T-helper 1 cell treated with Interleukin-12 subunit alpha and Interleukin-12 subunit beta and Interleukin-4 antibody, amounts not matched to agents 30 ng/mL and 1 ng/mL, for 36 hours (primary cell): ENCODE measurements around the gene SYCN. TPM values are rescaled to one million over a fixed set of nuclear protein-coding genes. Genes with fewer than 3 reads are reported as not detected.

Experiments used
- intact Hi-C: fragments of 100-400 bp; cut with micrococcal nuclease; formaldehyde crosslinking; loops from one replicate; pipeline ENCODE4 v1.15.1; 2024
- total RNA-seq: library from RNA; stranded (reverse); gene quantifications from 2 replicates; pipeline ENCODE4 v1.2.3, GENCODE V29; 2022

Gene SYCN
- total RNA-seq, 1 donor from 2014 or later = not detected

DNA sequence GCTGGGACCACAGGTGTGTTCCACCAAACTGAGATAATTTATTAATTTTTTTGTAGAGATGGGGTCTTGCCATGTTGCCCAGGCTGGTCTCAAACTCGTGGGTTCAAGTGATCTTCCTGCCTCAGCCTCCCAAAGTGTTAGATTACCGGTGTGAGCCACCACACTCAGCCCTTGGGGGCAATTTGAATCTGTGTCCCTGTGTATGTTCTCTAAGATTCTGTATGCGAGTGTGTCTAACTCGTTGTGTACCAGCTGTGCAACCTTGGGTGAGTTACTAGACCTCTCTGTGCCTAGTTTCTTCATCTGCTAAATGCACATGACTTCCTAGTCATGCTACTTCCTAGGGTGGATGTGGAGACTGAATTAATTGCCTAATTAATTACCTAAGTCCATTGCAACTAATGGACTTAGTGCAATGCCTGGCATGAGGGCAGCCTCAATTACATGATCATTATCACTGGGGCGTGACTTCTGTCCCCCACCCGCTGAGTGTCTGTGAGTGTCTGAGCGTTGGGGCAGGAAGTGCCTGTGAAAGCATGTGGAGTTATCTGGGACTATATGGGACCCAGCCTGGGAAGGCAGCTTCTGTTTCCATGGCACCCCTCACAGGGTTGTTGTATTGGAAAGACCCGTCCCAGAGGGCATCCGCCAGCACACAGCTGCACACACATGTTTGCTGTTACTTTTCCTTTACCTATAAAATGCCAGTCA, 9.1 kb downstream of the SYCN start:
- intact Hi-C loops = no loop called here

DNA sequence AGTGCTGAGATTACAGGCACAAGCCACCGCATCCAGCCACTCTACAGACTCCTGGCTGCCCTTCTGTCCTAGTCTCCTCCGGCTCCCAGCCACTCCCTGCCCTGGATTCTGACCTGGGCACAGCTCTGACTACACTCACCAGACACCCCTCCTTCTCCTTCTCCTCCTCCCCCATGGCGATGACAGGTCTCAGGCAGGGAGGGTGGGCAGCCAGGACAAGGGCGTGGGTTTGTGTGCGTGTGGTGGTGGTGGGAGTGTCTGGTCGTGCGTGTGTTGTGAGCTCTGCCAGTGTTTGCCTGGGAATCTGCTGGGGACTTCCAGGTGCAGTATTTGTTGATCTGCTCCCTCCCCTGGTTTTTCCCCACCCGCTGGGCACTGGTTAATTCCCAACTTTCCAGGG, 10.3 kb downstream of the SYCN start:
- intact Hi-C loops = no loop called here

DNA sequence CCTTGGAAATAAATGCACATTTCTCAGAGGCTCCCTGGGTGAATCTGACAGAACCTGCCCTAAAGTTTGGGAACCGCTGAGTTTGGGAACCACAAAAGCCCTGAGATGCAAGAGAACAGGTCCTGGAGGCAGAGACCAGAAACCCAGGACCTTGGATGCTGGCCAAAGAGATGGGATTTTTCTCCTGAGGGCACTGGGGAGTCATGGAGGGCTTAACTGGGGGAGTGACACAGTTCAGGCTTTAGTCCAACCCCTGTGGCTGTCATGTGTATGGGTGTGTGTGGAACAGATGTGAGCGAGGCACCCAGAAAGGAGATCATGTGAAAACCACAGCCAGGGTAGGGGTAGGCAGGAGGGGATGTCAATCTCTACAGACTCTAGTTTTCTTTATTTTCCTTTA, 11.2 kb downstream of the SYCN start:
- intact Hi-C loops = no loop called here

DNA sequence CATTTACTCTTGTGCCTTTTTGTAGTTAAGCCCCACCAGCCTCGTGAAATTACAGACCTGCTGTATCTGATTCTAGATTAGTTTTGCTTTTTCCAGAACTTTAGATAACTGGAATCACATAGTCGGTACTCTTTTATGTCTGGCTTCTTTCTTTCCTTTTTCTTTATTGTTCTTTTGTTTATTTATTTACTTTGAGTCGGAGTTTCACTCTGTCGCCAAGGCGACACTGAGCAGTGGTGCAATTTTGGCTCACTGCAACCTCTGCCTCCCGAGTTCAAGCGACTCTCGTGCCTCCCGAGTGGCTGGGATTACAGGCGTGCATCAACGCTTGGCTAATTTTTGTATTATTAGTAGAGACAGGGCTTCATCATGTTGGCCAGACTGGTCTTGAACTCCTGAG, 13.3 kb downstream of the SYCN start:
- intact Hi-C loops = no loop called here

DNA sequence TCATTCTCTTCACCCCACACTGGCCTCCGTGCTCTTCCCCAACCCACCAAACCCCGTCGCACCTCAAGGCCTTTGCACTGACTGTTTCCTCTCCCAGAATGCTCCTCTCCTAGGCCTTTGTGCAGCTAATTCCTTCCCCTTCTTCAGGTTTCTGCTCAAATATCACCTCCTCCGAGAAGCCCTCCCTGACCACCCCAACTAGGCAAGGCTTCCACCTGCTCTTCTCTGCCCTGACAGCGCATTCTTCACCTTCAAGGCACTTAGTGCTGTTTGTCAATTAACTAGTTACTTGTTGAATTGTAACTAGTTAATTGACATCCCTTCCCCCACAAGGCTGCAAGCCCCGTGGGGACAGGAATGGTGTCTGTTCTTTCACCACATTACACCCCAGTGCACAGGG, 15.1 kb downstream of the SYCN start:
- intact Hi-C loops = no loop called here

DNA sequence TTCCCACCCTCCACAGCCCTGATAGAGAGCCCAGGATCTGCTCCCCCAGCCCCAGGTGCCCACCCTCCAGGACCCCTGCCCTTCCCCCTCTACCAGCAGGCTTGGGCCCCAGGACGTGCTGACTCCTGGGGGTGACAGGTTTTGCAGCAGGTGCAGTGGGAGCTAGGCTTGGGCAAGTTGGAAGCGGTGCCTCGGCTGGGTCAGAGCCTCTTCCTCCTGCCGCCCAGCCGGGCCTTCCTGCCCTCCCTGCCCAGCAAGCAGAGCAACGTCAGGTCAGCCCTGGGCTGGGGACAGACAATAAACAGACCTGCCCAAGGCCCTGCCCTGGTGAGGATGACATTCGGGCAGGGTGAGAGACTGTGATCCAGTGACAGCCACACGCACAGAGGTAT, 16.5 kb downstream of the SYCN start:
- intact Hi-C loops = loop anchor here (1.0 kb wide), 2 partner anchors 65 to 225 kb away; no protein-coding TSS in a partner anchor

DNA sequence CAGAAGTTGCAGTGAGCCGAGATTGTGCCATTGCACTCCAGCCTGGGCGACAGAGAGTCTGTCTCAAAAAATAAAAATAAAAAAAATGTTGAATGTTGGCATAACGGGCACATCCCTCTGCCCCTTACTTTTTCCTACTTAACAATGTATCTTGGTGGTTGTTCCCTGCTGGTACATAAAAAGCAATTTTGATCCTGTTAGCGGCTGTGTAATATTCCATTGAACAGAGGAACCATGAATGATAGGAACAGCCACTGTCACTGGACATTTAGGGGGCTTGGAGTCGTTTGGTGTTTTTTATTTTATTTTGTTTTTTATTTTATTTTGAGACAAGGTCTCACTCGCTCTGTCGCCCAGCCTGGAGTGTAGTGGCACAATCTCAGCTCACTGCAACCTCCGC, 17.7 kb downstream of the SYCN start:
- intact Hi-C loops = no loop called here

DNA sequence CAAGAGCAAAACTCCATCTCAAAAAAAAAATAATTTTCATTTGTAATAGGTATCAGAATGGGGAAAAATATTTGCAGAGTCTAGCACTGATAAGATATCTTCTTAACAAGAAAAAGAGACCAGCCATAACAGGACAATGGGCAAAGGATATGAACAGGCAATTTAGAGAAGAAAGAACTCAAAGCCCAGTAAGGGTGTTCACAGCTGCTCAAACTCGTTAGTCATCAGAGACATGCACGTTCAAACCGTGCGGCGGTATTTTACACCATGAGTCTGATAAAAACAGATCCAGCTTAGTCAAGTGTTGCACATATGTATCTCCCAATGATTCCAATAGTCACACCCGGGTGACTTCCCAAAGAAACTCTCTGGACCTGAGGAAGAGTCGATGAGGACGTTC, 21.0 kb downstream of the SYCN start:
- intact Hi-C loops = no loop called here

DNA sequence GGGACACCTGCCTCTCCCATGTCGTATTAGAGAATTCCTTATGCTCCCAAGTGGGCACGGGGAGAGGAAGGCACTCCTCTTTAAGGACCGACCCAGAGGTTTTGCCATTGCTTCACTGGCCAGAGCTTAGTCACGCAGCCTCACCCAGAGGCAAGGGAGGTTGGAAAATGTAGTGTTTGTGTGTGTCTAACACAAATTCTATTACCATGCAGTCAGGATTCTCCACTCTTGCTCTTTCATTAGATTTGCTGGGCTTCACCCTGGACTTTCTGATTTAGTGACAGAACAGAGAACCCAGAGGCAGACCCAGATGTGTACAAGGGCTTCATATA, 21.9 kb downstream of the SYCN start:
- intact Hi-C loops = no loop called here

DNA sequence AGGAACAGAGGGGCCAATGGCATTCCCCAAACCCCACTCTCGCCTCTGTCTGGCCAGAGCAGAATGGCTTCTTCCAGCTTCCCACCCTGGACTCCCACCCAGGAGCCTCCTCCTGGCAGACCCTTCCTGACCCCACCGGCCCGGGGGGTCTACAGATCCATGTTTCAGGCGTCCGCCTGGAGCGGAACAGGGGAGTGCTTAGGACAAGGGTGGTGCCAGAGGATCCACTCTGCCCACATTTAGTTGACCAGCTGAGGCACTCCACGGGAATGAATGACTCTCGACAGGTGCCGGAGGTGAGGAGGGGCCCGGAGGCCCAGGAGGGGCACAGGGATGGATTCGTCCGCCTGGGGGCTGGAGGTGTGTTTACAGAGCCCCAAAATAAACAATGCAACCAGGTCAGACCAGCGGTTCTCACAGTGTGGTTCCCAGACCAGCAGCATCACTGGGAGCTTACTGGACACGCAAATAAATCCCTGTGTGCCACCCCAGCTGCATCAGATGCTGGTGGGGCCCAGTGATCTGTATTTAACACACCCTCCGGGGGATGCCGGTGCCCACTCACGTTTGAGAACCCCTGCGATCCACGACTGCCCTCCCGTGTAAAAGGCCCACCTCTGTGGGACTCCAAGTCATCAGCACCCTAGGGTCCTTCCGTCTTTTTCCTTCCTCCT, 22.4 kb downstream of the SYCN start:
- intact Hi-C loops = no loop called here

DNA sequence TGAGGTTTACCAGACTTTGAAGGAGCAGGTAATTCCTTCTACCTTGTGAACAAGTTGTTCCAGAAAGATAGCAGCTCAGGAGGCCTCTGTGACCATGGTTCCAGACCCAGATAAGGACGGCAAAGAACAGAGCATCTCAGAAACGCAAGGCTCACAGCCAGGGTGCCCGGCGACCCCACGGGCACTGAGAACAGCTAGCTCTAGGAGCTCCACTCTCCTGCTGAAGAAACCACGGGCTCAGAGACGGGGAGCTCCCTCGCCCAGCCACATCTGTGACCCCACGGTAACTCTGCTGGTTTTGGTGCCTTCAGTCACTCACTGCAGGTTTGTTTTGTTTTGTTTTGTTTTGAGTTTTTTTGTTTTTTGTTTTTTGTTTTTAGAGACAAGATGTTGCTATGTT, 23.3 kb downstream of the SYCN start:
- intact Hi-C loops = no loop called here

DNA sequence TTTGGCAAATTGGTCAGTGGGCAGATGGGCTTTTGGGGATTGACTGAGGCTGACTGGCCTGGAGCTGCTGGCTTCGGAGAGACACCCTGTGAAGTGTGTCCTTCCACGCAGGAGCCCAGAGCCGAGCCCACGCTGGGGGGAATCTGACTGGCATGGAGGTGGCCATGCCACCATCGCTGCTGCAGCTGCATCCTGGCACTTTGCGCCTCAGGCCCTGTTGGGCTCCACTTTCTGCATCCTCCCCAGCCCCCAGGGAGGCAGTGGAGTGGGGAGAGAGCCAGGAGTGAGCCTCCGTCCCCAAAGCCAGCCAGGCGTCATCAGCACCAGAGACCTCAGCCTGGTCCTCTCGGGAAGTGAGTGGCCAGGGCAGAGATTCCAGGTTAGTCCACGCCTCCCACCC, 24.3 kb downstream of the SYCN start:
- intact Hi-C loops = no loop called here

DNA sequence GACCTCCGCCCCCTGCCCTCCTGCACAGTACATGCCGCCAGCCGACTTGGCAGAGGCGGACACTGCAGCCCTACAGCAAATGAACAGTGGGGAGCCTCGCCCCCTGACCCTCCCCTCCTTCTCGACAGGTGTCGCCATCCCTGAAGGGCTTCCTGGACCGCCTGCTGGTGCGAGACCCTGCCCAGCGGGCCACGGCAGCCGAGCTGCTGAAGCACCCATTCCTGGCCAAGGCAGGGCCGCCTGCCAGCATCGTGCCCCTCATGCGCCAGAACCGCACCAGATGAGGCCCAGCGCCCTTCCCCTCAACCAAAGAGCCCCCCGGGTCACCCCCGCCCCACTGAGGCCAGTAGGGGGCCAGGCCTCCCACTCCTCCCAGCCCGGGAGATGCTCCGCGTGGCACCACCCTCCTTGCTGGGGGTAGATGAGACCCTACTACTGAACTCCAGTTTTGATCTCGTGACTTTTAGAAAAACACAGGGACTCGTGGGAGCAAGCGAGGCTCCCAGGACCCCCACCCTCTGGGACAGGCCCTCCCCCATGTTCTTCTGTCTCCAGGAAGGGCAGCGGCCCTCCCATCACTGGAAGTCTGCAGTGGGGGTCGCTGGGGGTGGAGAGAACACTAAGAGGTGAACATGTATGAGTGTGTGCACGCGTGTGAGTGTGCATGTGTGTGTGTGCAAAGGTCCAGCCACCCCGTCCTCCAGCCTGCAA, 25.6 kb downstream of the SYCN start:
- intact Hi-C loops = no loop called here

DNA sequence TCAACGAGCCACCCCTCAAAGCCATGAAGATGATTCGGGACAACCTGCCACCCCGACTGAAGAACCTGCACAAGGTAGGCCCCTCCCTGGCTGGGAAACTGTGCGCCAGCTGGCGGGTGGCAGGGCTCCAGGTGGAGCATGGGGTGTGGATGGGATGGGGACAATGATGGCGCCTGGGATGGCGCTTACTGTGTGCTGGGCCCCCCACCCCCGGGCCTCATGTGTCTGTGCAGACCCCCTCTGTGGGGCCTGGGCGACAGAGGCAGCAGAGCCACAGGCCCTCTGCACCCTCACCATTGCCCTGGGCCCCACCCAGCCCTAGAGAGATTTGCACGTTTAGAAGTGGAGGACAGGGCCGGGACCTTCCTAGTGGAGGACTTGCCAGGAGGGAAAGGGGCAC, 26.3 kb downstream of the SYCN start:
- intact Hi-C loops = no loop called here

DNA sequence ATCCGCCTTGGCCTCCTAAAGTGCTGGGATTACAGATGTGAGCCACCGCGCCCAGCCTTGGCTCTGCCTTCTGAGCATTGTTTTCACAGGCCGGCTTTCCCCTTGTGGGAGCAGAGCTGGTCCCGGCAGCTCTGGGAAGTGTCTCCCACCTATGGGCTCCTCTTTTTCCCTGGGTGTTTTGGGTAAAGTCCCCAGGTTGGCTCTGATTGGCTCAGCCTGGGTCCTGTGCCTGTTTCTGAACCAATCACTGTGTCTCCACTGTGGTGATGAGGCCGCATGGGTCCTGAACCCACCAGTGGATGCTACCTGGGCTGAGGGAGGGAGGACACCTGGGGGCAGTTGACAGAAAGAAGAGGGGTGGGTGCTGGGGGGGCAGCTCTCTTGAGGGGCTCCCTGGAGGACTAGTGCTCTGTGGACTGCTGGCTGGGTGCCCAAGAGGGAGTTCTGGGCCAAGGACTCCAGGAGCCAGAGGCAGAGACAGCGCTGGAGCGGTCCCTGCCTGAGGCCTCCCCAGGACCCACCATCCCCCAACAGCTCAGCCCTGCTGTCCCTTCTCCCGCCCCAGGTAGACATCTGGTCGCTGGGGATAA, 26.9 kb downstream of the SYCN start:
- intact Hi-C loops = no loop called here

DNA sequence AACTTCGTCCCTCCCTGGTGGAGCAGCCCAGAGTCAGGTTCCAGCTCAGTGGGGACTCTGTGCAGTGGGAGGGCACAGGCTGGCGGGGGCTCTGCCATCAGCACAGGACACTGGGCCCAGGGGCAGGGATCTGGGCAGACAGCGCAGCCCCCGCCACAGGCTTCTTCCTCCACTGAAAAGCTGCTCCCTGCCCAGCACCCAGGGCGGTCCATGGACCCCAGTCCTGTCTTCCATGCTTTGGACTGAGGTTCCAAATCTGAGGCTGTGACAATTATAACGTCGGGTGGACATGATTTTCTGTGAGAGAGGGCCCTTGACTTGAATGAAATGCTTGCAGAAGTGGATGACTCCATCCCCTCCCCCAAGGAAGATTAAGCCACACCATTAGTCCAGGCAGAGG, 28.5 kb downstream of the SYCN start:
- intact Hi-C loops = no loop called here

DNA sequence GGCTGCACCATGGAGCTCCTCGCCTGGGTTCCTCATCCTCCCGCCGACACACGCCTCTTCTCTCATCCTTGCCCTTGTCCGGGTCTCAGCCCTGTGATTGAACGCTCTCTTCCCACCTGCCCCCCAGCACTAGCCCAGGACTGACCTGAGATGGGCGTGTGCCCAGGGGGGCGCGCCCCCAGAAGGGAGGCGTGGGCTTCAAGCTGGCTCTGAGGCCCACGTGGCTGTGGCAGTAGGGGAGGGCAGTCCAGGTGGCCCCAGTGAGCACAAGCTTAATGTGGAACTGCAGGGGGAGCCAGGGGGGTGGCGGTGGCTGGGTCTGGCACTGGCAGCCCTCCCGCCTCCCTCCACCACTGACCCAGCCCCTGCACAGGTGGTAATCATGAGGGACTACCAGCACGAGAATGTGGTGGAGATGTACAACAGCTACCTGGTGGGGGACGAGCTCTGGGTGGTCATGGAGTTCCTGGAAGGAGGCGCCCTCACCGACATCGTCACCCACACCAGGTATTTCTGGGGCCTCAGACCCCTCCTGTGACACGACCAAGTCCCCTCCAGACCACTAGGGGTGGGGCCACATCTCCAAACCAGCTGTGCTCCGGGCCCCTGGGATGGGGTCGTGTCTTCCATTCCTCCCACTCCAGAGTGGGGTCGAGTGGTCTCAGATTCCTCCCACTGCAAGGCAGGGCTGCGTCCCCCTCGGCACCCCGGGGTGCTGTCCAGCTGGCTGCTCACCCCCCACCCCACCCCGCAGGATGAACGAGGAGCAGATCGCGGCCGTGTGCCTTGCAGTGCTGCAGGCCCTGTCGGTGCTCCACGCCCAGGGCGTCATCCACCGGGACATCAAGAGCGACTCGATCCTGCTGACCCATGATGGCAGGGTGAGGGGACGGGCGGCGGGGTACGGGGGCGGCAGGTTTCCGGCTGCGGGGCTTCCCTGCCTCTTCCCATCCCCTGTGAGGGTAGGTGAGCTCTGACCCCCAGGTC, 29.2 kb downstream of the SYCN start:
- intact Hi-C loops = no loop called here

DNA sequence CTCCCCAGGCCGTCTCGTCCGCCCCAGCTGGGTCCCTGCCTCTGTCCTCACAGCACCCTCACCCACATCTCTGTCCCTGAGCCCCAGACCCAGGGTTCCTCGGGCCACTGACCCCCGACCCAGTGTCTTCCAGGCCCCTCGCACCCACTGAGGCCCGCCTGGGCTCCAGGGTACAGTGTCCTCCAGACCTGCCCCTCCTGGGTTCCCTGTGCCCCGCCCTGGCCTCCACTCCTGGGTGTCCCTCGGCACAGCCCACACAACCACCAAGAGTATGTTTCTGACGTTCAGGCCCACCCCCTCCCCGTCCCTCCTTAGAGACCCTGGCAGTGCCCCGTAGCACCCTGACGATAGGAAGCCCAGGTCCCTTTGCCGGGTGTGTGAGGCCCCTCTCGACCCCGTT, 29.9 kb downstream of the SYCN start:
- intact Hi-C loops = no loop called here

DNA sequence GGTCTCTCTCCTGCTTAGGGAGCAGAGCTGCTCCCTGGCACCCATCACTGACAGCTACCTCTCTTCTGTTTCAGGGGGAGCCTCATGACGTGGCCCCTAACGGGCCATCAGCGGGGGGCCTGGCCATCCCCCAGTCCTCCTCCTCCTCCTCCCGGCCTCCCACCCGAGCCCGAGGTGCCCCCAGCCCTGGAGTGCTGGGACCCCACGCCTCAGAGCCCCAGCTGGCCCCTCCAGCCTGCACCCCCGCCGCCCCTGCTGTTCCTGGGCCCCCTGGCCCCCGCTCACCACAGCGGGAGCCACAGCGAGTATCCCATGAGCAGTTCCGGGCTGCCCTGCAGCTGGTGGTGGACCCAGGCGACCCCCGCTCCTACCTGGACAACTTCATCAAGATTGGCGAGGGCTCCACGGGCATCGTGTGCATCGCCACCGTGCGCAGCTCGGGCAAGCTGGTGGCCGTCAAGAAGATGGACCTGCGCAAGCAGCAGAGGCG, 30.5 kb downstream of the SYCN start:
- intact Hi-C loops = no loop called here

DNA sequence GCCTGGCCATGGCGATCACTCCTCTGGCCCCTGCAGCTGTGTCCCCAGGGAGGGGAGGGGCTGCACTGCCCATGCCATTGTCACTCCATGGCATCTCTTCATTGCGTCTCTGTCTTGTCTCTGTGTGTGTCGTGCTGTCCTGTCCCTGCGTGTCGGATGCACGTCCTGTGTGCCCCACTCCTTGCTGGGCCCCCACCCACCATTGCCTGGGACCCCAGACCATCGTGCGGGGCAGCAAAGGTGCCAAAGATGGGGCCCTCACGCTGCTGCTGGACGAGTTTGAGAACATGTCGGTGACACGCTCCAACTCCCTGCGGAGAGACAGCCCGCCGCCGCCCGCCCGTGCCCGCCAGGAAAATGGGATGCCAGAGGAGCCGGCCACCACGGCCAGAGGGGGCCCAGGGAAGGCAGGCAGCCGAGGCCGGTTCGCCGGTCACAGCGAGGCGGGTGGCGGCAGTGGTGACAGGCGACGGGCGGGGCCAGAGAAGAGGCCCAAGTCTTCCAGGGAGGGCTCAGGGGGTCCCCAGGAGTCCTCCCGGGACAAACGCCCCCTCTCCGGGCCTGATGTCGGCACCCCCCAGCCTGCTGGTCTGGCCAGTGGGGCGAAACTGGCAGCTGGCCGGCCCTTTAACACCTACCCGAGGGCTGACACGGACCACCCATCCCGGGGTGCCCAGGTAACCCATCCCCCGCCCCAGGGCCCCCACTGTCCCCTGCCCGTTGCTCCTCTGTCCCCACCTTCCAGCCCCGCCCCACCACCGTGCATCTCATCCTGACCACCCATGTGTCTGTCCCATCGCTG, 31.2 kb downstream of the SYCN start:
- intact Hi-C loops = no loop called here
